Stomach (tissue), 4 donors: ENCODE data around the gene UCK2.

Experiments
- EP300 ChIP-seq: sonication (generic); formaldehyde crosslinking; IDR thresholded peaks from one replicate; pipeline ENCODE4 v1.6.1; 2017; ENCODE audit warnings: antibody characterized with exemption
- POLR2A ChIP-seq, 4 donors: fragments of 450-650 bp; IDR thresholded peaks; one replicate each; pipeline ENCODE4 v1.6.1; 2016; ENCODE audit warnings: antibody characterized with exemption in 4 of 4, control low read depth in 2 of 4, mild to moderate bottlenecking in 1 of 4, moderate library complexity in 1 of 4
- POLR2AphosphoS5 ChIP-seq, 3 donors: sonication (generic); formaldehyde crosslinking; IDR thresholded peaks; one replicate each; pipeline ENCODE4 v1.6.1; 2016; ENCODE audit warnings: antibody characterized with exemption in 3 of 3
- TF ChIP-seq, protein P1 (sequence below), 7 experiments: fragments of 450-650 bp in 4 of 7; fragments of 200-600 bp in 3 of 7; sonication (generic) in 3 of 7; IDR thresholded peaks; one replicate each; pipeline ENCODE4 v1.5.1; 2016 to 2019; ENCODE audit warnings: antibody characterized with exemption in 7 of 7, control low read depth in 2 of 7, mild to moderate bottlenecking in 1 of 7

DNA sequence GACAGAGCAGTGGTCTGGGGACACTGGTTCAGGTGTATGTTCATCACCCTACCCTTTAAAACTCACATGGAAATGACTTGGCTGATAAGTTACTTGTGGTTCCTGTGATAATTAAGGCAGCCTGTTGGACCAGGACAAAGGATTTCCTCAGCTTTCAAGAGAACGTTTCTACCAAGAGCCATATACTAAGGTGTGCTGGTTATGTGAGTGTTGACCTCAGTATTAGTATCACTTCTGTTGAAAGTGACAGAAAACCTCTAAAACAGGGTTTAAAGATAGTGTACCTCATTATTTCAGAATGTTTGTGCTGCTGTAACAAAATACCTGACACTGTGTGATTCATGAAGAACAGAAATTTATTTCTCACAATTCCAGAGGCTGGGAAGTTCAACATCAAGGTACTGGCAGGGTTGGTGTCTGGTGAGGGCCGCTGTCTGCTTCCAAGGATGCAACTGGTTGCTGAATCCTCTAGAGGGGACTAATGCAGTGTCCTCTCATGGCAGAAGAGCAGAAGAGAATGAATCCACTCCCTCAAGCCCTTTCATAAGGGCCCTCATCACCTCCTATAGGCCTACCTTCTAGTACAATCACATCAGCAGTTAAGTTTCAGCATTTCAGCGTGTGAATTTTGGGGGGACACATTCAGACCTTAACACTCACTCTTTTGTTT, 54.9 kb downstream of the UCK2 start:
- TF ChIP-seq, protein P1, sequence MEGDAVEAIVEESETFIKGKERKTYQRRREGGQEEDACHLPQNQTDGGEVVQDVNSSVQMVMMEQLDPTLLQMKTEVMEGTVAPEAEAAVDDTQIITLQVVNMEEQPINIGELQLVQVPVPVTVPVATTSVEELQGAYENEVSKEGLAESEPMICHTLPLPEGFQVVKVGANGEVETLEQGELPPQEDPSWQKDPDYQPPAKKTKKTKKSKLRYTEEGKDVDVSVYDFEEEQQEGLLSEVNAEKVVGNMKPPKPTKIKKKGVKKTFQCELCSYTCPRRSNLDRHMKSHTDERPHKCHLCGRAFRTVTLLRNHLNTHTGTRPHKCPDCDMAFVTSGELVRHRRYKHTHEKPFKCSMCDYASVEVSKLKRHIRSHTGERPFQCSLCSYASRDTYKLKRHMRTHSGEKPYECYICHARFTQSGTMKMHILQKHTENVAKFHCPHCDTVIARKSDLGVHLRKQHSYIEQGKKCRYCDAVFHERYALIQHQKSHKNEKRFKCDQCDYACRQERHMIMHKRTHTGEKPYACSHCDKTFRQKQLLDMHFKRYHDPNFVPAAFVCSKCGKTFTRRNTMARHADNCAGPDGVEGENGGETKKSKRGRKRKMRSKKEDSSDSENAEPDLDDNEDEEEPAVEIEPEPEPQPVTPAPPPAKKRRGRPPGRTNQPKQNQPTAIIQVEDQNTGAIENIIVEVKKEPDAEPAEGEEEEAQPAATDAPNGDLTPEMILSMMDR (IDR thresholded peaks at IDR 0.05) = no peak
- TF ChIP-seq POLR2A (IDR thresholded peaks at IDR 0.05) (no peak), POLR2AphosphoS5 (IDR thresholded peaks at IDR 0.05) (no peak), EP300 (no peak)
